ENCODE measurements around the gene GIT1. TPM values are rescaled to one million over a fixed set of nuclear protein-coding genes. Genes with fewer than 3 reads are reported as not detected.

The GIT1 gene
- total RNA-seq, 1 donor from 2014 or later = 64.8 TPM

DNA sequence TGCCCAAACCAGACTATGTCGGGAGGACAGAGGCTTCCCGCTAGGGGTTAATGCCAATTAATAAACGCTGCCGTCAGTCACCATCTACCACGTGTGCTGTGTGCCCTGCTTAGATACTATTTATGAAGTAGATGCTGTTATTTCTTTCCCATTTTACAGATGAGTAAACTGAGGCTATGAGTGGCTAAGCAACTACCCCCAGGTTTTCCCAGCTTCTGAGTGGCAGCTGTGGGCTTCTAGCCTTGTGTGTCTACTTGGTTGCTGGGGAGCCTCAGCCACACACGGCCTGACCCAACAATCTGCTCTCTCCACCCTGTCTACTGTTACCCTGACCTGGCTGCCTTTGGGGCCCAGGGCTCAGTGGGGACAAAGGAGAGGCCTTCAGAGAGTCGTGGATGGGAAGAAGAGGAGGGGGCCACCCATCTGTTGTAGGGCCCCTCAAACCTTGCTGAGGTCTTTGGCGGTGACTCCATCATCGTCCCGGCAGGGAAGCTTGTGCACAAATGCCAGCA lies 7.1 kb downstream of the GIT1 start:
- H3K4me1 ChIP-seq = peaks cover 19% of the 10 kb centered on the region
- DNase-seq (no peak), ATAC-seq (no peak)
- H3K36me3 ChIP-seq = peaks cover 35% of the 10 kb centered on the region
- no peak overlapping the region for H3K4me3 ChIP-seq
- no peaks in the 10 kb centered on the region for H3K27me3 ChIP-seq
- intact Hi-C loops (cut with DNase I) = no loop called here
- H3K9me3 ChIP-seq = no peaks in the 10 kb centered on the region
- no peak overlapping the region for H3K27ac ChIP-seq
- TF ChIP-seq, protein P1, sequence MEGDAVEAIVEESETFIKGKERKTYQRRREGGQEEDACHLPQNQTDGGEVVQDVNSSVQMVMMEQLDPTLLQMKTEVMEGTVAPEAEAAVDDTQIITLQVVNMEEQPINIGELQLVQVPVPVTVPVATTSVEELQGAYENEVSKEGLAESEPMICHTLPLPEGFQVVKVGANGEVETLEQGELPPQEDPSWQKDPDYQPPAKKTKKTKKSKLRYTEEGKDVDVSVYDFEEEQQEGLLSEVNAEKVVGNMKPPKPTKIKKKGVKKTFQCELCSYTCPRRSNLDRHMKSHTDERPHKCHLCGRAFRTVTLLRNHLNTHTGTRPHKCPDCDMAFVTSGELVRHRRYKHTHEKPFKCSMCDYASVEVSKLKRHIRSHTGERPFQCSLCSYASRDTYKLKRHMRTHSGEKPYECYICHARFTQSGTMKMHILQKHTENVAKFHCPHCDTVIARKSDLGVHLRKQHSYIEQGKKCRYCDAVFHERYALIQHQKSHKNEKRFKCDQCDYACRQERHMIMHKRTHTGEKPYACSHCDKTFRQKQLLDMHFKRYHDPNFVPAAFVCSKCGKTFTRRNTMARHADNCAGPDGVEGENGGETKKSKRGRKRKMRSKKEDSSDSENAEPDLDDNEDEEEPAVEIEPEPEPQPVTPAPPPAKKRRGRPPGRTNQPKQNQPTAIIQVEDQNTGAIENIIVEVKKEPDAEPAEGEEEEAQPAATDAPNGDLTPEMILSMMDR (IDR thresholded peaks at IDR 0.05) = no peak

DNA sequence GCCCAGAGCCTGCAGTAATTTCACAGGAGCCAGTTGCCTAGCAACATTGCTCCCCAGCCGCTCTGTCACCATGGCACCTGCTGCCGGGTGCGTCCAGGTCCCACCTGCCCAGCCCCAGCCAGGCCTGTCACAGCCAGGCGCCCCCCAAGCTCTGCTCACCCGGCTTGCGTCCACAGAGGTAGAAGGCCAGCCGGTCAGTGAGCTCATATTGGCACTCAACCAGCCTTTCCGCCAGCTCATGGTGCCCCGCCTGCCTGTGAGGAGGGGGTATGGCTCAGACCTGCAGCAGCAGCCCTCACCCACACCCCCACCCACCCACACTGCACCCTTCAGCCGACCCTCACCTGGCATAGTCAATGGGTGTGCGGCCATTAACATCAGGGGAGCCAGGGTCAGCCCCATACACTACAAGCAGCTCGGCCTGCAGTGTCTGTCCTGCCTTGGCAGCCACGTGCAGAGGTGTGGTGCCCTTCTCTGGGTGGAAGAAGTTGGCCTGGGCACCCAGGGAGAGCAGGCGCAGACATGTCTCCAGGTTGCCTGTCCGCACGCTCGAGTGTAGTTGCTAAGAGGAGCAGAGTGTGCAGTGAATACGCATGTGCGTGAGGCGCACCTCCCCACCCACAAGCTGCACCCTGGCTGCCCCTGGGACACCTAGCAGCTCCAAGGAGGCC lies 7.7 kb downstream of the GIT1 start:
- Histone ChIP-seq H3K9me3 (no peaks in the 10 kb centered on the region), H3K4me3 (no peak overlapping the region), H3K4me1 (peaks cover 15% of the 10 kb centered on the region), H3K36me3 (peaks cover 41% of the 10 kb centered on the region), H3K27ac (no peak overlapping the region), H3K27me3 (no peaks in the 10 kb centered on the region)
- DNase-seq (no peak), ATAC-seq (no peak)
- TF ChIP-seq, protein P1 (IDR thresholded peaks at IDR 0.05) = no peak
- intact Hi-C loops (cut with DNase I) = no loop called here

DNA sequence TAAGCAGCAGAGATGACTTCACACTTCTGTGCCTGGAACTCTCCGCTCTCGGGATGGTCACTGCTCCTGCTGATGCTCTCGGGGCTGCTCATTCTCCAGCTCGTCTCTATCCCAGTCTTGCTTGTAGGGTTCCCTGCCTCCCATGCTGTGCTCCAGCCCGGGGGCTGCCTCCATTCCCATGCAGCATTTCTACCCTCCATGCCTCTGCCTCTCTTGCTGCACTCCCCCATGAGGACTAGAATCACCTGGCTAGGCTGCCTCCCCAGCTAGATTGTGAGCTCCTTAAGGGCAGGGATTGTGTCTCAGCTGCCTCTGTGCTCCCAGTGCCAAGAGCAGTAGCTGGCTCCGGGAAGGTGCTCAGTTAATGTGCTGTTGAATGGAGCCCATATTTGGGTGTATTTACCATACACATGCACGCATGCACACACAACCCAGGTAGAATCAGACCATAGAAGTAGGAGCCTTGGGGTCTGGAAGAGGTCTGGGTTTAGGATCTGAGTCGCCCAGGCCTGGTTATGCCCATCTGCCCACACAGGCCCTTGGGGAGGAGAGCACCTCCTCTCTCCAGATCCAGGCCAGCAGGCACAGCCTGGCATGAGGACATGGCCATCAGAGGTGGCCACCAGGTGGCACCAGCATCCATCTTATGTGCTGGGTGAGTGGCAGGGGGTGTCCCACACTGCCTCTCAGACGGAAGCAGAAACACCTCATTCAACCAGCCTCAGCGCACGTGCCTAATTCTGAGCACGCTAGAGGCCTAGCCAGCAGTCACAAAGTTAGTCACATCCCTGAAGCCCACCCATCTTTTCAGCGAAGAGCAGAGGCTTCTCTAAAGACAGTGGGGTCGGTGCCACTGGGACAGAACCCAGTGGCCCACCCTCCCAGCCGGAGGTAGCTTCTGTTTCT lies 9.3 kb downstream of the GIT1 start:
- TF ChIP-seq, protein P1 (IDR thresholded peaks at IDR 0.05) = peak; percentile 94
- H3K27ac ChIP-seq = no peak overlapping the region

DNA sequence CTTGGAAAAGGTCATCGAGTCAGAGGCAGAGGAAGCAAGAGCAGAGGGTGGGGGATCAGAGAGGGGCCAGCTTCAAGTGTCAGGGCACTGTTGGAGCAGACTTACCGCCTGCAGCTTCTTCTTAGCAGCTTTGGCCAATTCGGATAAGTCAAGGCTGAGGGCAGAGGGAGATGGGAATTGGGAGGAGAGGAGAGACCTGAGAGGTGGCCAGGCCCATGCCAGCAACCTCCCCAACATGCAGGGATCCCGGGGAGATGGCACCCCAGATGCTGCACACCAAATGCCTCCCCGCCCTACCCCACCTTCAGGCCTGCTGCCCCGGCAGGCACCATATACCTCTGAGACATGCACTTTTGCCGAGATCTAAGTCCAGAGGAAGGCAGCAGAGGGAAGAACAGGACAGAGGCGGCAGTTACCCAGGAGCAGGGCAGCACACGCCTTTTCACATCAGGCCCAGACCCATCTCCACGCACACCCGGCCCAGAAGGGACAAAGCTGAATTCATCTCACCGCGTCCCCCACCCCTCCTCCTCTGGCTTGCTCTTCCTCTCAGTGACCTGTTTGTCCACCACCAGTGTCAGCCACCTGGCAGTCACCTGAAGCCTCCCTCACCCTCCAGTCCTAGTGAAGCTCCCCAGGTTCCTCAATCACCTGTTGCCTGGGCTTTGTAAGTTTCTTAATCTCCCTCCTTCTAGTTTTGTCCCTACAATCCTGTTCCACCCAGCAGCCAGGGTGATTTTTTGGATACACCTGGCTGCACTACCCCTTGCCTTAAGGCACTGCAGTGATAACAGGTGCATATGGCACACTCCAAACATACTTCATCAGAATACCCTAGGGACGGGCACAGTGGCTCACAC lies 10.6 kb downstream of the GIT1 start:
- TF ChIP-seq, protein P1 (IDR thresholded peaks at IDR 0.05) = no peak
- peaks cover 69% of the 10 kb centered on the region for H3K36me3 ChIP-seq
- no peak overlapping the region for H3K27ac ChIP-seq
- no peak overlapping the region for H3K4me3 ChIP-seq
- no peaks in the 10 kb centered on the region for H3K27me3 ChIP-seq
- H3K4me1 ChIP-seq = peaks cover 5% of the 10 kb centered on the region
- ATAC-seq (no peak), DNase-seq (no peak)
- intact Hi-C loops (cut with DNase I) = no loop called here
- H3K9me3 ChIP-seq = no peaks in the 10 kb centered on the region

More for the DNA sequence above, 9.3 kb downstream of the GIT1 start:
- Histone ChIP-seq H3K9me3 (no peaks in the 10 kb centered on the region), H3K27me3 (no peaks in the 10 kb centered on the region), H3K36me3 (peaks cover 57% of the 10 kb centered on the region), H3K4me3 (no peak overlapping the region), H3K4me1 (peaks cover 10% of the 10 kb centered on the region)
- DNase-seq (peak; percentile 92), ATAC-seq (peak; percentile 91)
- intact Hi-C loops (cut with DNase I) = no loop called here

All from upper lobe of right lung (tissue), 1 donor.